Vagina (tissue), 2 donors: ENCODE data around the gene CTDSPL. TPM values are rescaled to one million over a fixed set of nuclear protein-coding genes. Genes with fewer than 3 reads are reported as not detected.

Experiments used
- DNase-seq, 2 donors: peaks; one replicate each; pipeline ENCODE4 v3.0.0-alpha.2; 2017; ENCODE audit errors: extremely low spot score in 2 of 2
- H3K27ac ChIP-seq: fragments of 200-600 bp; sonication (generic); one replicate; pipeline ENCODE4 v1.5.1; 2019
- H3K27me3 ChIP-seq: fragments of 200-600 bp; sonication (generic); one replicate; pipeline ENCODE4 v1.5.1; 2019
- H3K36me3 ChIP-seq, 2 donors: fragments of 200-600 bp; sonication (generic); one replicate each; pipeline ENCODE4 v1.5.1; 2017 to 2019
- H3K4me1 ChIP-seq: fragments of 200-600 bp; sonication (generic); one replicate; pipeline ENCODE4 v1.5.1; 2019
- H3K4me3 ChIP-seq, 2 donors: fragments of 200-600 bp; sonication (generic); 1 replicate in 1 of 2; 2 replicates in 1 of 2; pipeline ENCODE4 v1.5.1; 2016 to 2019
- H3K9me3 ChIP-seq: fragments of 200-600 bp; sonication (generic); one replicate; pipeline ENCODE4 v1.5.1; 2019
- POLR2A ChIP-seq, 2 donors: fragments of 450-650 bp; IDR thresholded peaks; one replicate each; pipeline ENCODE4 v1.6.1; 2017; ENCODE audit warnings: antibody characterized with exemption in 2 of 2, mild to moderate bottlenecking in 2 of 2, moderate library complexity in 2 of 2
- POLR2AphosphoS5 ChIP-seq, 2 donors: sonication (generic); formaldehyde crosslinking; IDR thresholded peaks; one replicate each; pipeline ENCODE4 v1.9.0; 2017; ENCODE audit warnings: antibody characterized with exemption in 2 of 2, mild to moderate bottlenecking in 2 of 2, low read depth in 1 of 2; ENCODE audit not compliant: insufficient read depth in 1 of 2
- intact Hi-C: fragments of 100-400 bp; cut with DNase I; formaldehyde crosslinking; loops from one replicate; pipeline ENCODE4 v1.15.1; 2023
- total RNA-seq: library from RNA; depleted of rRNA; stranded (reverse); fragments of >200 nt; gene quantifications from one replicate; pipeline ENCODE4 v1.2.3, GENCODE V29; 2016
- TF ChIP-seq, protein P1 (sequence below), 3 experiments: fragments of 450-650 bp in 2 of 3; fragments of 200-600 bp in 1 of 3; sonication (generic) in 1 of 3; IDR thresholded peaks; one replicate each; pipeline ENCODE4 v1.5.1; 2017 to 2019; ENCODE audit warnings: antibody characterized with exemption in 3 of 3, mild to moderate bottlenecking in 2 of 3, moderate library complexity in 2 of 3

The CTDSPL gene
- total RNA-seq, 1 donor from 2014 or later = 28.0 TPM

DNA sequence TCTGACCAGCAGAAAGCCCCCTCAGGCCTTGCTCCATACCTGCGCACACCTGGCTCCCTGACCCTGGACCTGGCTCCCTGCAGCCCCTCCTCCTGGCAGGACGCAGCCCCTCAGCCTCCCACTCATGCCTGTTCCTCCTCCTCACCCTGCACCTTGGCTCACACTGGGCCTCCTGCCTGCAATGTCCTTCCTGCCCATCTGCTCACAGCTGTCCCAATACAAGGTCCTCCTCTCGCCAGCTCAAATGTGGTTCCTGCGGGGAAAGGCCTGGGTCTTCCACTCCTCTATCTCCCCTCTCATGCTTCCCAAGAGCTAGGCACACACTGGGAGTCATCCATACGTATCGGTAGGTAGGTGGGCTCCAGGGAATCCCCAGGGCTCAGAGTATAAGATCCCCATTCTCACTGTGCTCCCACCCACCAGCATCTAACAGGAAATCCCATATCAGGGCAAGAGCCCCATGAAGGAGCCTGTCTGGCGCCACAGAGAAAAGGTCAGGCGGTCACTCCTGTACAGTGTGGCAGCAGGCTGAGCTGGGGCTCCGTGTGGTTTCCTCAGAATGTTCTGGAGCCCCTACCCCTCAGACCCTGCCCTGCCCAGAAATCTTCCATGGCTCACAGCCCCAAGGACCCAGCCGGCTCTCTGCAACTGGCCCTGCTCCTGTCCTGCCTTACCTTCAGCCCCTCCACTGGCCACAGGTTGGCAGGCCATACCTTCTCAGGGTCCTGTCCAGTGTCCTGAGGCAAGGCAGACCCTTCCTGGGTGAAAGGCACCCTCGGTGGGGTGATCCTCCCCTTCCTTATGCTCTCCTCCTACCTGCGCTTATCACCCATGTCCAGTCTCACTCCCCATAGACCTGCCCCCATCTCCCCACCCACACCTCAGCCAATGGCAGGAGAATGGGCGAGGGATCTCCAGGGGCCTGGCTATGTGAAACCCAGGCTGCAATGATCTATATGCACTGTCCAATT is 156.9 kb downstream of the CTDSPL start:
- TF ChIP-seq POLR2AphosphoS5 (IDR thresholded peaks at IDR 0.05; ENCODE audit: insufficient read depth in 1 of 2, low read depth in 1 of 2) = no peak
- TF ChIP-seq POLR2A (IDR thresholded peaks at IDR 0.05) = no peak
- TF ChIP-seq, protein P1, sequence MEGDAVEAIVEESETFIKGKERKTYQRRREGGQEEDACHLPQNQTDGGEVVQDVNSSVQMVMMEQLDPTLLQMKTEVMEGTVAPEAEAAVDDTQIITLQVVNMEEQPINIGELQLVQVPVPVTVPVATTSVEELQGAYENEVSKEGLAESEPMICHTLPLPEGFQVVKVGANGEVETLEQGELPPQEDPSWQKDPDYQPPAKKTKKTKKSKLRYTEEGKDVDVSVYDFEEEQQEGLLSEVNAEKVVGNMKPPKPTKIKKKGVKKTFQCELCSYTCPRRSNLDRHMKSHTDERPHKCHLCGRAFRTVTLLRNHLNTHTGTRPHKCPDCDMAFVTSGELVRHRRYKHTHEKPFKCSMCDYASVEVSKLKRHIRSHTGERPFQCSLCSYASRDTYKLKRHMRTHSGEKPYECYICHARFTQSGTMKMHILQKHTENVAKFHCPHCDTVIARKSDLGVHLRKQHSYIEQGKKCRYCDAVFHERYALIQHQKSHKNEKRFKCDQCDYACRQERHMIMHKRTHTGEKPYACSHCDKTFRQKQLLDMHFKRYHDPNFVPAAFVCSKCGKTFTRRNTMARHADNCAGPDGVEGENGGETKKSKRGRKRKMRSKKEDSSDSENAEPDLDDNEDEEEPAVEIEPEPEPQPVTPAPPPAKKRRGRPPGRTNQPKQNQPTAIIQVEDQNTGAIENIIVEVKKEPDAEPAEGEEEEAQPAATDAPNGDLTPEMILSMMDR (IDR thresholded peaks at IDR 0.05) = no peak
- intact Hi-C loops = no loop called here
- Histone ChIP-seq H3K36me3 (peaks cover 0 to 44% of the 10 kb centered on the region in 2 donors), H3K4me3 (no peak overlapping the region), H3K9me3 (no peaks in the 10 kb centered on the region), H3K27me3 (no peaks in the 10 kb centered on the region), H3K4me1 (peaks cover 14% of the 10 kb centered on the region), H3K27ac (no peak overlapping the region)
- DNase-seq = no peak

DNA sequence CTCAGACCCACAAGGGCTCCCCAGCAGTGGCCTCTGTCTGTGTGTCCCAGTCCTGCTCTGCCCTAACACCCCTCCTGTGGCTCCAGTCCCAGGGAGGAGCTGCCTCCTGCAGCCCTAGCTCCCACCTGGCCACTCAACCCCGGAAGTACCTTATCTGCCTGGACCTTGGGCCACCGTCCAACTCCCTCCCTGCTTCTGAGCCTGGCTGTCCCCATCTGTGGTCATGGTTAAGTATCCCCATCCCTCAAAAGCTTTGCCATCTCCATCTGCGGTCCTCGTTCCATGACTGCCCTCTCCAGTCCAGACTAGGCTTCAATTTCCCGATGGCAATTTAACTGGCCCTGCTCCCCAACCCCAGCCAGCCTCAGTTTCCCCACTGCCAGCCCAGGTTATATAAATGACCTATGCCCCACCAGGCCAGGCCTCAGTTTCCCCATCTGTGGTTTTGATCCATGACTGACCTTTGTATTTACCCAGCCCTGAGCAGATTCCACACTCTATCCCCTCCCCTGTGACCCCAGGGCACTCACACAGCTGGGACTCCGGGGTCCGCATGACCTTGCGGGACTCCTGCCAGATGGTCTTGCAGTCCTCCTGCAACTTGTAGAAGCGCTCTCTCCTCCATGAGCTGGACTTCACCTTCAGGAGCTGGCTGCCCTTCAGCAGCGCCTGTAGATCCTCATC is 158.1 kb downstream of the CTDSPL start:
- H3K4me1 ChIP-seq = peaks cover 19% of the 10 kb centered on the region
- no peaks in the 10 kb centered on the region for H3K9me3 ChIP-seq
- TF ChIP-seq, protein P1 (IDR thresholded peaks at IDR 0.05) = no peak
- TF ChIP-seq POLR2AphosphoS5 (IDR thresholded peaks at IDR 0.05; ENCODE audit: insufficient read depth in 1 of 2, low read depth in 1 of 2) (no peak), POLR2A (IDR thresholded peaks at IDR 0.05) (no peak)
- no peak overlapping the region for H3K4me3 ChIP-seq
- H3K27ac ChIP-seq = no peak overlapping the region
- DNase-seq = no peak
- peaks cover 0 to 37% of the 10 kb centered on the region in 2 donors for H3K36me3 ChIP-seq
- intact Hi-C loops = no loop called here
- no peaks in the 10 kb centered on the region for H3K27me3 ChIP-seq

DNA sequence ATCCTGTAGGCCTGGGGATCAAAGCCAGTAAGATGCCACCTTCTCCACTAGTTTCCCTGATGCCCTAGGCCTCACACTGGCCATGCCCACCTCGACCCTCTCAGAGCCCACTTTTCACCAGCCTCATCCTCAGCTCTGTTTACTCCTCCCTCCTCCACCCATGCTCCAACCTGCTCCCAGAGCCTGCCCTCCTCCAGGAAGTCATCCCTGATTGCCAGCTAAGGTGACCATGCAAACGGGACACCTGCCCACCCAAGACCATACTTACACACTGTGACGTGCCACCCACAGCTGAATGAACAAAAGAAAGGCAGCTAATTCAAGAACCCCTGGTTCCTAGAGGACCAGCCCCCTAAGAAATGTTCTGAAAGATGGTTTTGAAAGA is 158.7 kb downstream of the CTDSPL start:
- Histone ChIP-seq H3K27ac (no peak overlapping the region), H3K4me3 (no peak overlapping the region), H3K36me3 (peaks cover 0 to 31% of the 10 kb centered on the region in 2 donors), H3K4me1 (peaks cover 21% of the 10 kb centered on the region), H3K27me3 (no peaks in the 10 kb centered on the region), H3K9me3 (no peaks in the 10 kb centered on the region)
- intact Hi-C loops = no loop called here
- DNase-seq = no peak
- TF ChIP-seq POLR2AphosphoS5 (IDR thresholded peaks at IDR 0.05; ENCODE audit: insufficient read depth in 1 of 2, low read depth in 1 of 2) (no peak), POLR2A (IDR thresholded peaks at IDR 0.05) (no peak)
- TF ChIP-seq, protein P1 (IDR thresholded peaks at IDR 0.05) = no peak

DNA sequence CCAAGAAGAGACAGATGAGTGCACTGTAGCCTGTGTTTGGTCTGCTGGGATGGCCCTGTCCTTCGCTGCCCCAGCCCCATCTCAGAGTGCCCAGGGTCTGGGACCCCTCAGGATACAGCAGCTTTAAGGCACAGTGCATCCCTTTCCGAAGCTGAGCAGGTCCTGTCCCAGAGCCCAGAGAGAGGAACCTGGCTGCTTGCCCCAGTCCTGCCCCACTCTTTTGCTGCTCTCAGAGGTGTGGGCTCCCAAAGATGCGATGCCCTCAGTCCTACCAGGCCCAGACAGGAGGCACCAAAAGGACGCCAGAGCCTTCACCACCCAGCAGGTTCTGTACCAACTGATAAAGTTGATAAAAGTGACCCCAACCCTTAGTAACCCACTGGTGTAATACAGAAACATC is 159.5 kb downstream of the CTDSPL start:
- intact Hi-C loops = no loop called here
- H3K36me3 ChIP-seq = peaks cover 0 to 23% of the 10 kb centered on the region in 2 donors
- no peak overlapping the region for H3K4me3 ChIP-seq
- TF ChIP-seq, protein P1 (IDR thresholded peaks at IDR 0.05) = no peak
- TF ChIP-seq POLR2A (IDR thresholded peaks at IDR 0.05) = no peak
- no peak for TF ChIP-seq POLR2AphosphoS5 (IDR thresholded peaks at IDR 0.05; ENCODE audit: insufficient read depth in 1 of 2, low read depth in 1 of 2)
- no peaks in the 10 kb centered on the region for H3K9me3 ChIP-seq
- H3K27me3 ChIP-seq = no peaks in the 10 kb centered on the region
- peaks cover 30% of the 10 kb centered on the region for H3K4me1 ChIP-seq
- no peak for DNase-seq
- H3K27ac ChIP-seq = no peak overlapping the region
